Mononuclear cell (primary cell): ENCODE results near the gene CXCR4. TPM values are rescaled to one million over a fixed set of nuclear protein-coding genes. Genes with fewer than 3 reads are reported as not detected.
A peak's percentile ranks its signal among the peaks of the same experiment; 100 is the strongest.

Experiments used
- H3K27me3 ChIP-seq: 2 replicates; pipeline ENCODE4 v1.6.0; 2011; ENCODE audit warnings: low read length, control low read depth; ENCODE audit not compliant: insufficient read depth
- H3K4me1 ChIP-seq: 2 replicates; pipeline ENCODE4 v1.5.1; 2011; ENCODE audit warnings: mild to moderate bottlenecking, low read length, control low read depth; ENCODE audit not compliant: insufficient read depth
- H3K4me3 ChIP-seq: 2 replicates; pipeline ENCODE4 v1.5.1; 2011; ENCODE audit warnings: mild to moderate bottlenecking, low read length, moderate library complexity
- H3K9me3 ChIP-seq: 2 replicates; pipeline ENCODE4 v1.5.1; 2011; ENCODE audit warnings: low read depth, mild to moderate bottlenecking, control low read depth, low read length
- total RNA-seq: library from RNA; depleted of rRNA; stranded (reverse); fragments of >200 nt; gene quantifications from one replicate; pipeline ENCODE4 v1.2.3, GENCODE V29; 2012

Gene CXCR4
- total RNA-seq, 1 donor: 1,915 TPM

- H3K9me3 ChIP-seq: no peaks in the 10 kb centered on the region
- no peak overlapping the region for H3K4me3 ChIP-seq
- peaks cover 99% of the 10 kb centered on the region for H3K4me1 ChIP-seq
- no peaks in the 10 kb centered on the region for H3K27me3 ChIP-seq
These were observed 8.1 kb upstream of the CXCR4 start for GRCh38 chr2:136126021-136126420.

- no peak overlapping the region for H3K4me3 ChIP-seq
- H3K27me3 ChIP-seq: no peaks in the 10 kb centered on the region
- H3K9me3 ChIP-seq: no peaks in the 10 kb centered on the region
- peaks cover 94% of the 10 kb centered on the region for H3K4me1 ChIP-seq
These were observed 7.3 kb upstream of the CXCR4 start for GRCh38 chr2:136125236-136125635.

- H3K27me3 ChIP-seq: no peaks in the 10 kb centered on the region
- H3K4me3 ChIP-seq: no peak overlapping the region
- H3K4me1 ChIP-seq: peaks cover 94% of the 10 kb centered on the region
- no peaks in the 10 kb centered on the region for H3K9me3 ChIP-seq
These were observed 6.9 kb upstream of the CXCR4 start for GRCh38 chr2:136124805-136125204.

GRCh38 chr2:136122661-136123060 lies 4.7 kb upstream of the CXCR4 start:
- Histone ChIP-seq H3K9me3 (no peaks in the 10 kb centered on the region), H3K4me3 (no peak overlapping the region), H3K4me1 (peaks cover 85% of the 10 kb centered on the region), H3K27me3 (no peaks in the 10 kb centered on the region)

GRCh38 chr2:136121204-136121910 lies 3.4 kb upstream of the CXCR4 start:
- H3K4me1 ChIP-seq: peaks cover 72% of the 10 kb centered on the region
- H3K27me3 ChIP-seq: no peaks in the 10 kb centered on the region
- no peaks in the 10 kb centered on the region for H3K9me3 ChIP-seq
- H3K4me3 ChIP-seq: no peak overlapping the region

GRCh38 chr2:136119717-136120675 lies 2.0 kb upstream of the CXCR4 start:
- peaks cover 69% of the 10 kb centered on the region for H3K4me1 ChIP-seq
- H3K9me3 ChIP-seq: no peaks in the 10 kb centered on the region
- H3K27me3 ChIP-seq: no peaks in the 10 kb centered on the region
- peak overlapping the region; percentile 95 for H3K4me3 ChIP-seq

GRCh38 chr2:136118819-136119716 lies 1.1 kb upstream of the CXCR4 start:
- Histone ChIP-seq H3K4me3 (peak overlapping the region; percentile 95), H3K27me3 (no peaks in the 10 kb centered on the region), H3K4me1 (peaks cover 69% of the 10 kb centered on the region), H3K9me3 (no peaks in the 10 kb centered on the region)

GRCh38 chr2:136117391-136117841 lies 533 bp downstream of the CXCR4 start:
- H3K9me3 ChIP-seq: no peaks in the 10 kb centered on the region
- H3K4me1 ChIP-seq: peaks cover 65% of the 10 kb centered on the region
- H3K4me3 ChIP-seq: peak overlapping the region; percentile 95
- no peaks in the 10 kb centered on the region for H3K27me3 ChIP-seq

GRCh38 chr2:136116813-136117390 lies 1.0 kb downstream of the CXCR4 start:
- Histone ChIP-seq H3K9me3 (no peaks in the 10 kb centered on the region), H3K4me3 (peak overlapping the region; percentile 95), H3K4me1 (peaks cover 65% of the 10 kb centered on the region), H3K27me3 (no peaks in the 10 kb centered on the region)

- peak overlapping the region; percentile 95 for H3K4me3 ChIP-seq
- no peaks in the 10 kb centered on the region for H3K9me3 ChIP-seq
- no peaks in the 10 kb centered on the region for H3K27me3 ChIP-seq
- H3K4me1 ChIP-seq: peaks cover 65% of the 10 kb centered on the region
These were observed 1.7 kb downstream of the CXCR4 start for GRCh38 chr2:136116151-136116812.

GRCh38 chr2:136115183-136115761 lies 2.7 kb downstream of the CXCR4 start:
- Histone ChIP-seq H3K4me1 (peaks cover 71% of the 10 kb centered on the region), H3K27me3 (no peaks in the 10 kb centered on the region), H3K4me3 (peak overlapping the region; percentile 95), H3K9me3 (no peaks in the 10 kb centered on the region)

GRCh38 chr2:136114382-136114781 lies 3.6 kb downstream of the CXCR4 start:
- Histone ChIP-seq H3K9me3 (no peaks in the 10 kb centered on the region), H3K4me1 (peaks cover 65% of the 10 kb centered on the region), H3K4me3 (peak overlapping the region; percentile 14), H3K27me3 (no peaks in the 10 kb centered on the region)

- H3K4me1 ChIP-seq: peaks cover 58% of the 10 kb centered on the region
These were observed 4.6 kb downstream of the CXCR4 start for GRCh38 chr2:136113209-136113971.

More at GRCh38 chr2:136113209-136113971, 4.6 kb downstream of the CXCR4 start:
- Histone ChIP-seq H3K4me3 (no peak overlapping the region), H3K9me3 (no peaks in the 10 kb centered on the region), H3K27me3 (no peaks in the 10 kb centered on the region)
